ENCODE measurements around the gene MACROD1. TPM values are rescaled to one million over a fixed set of nuclear protein-coding genes. Genes with fewer than 3 reads are reported as not detected.
A peak's percentile ranks its signal among the peaks of the same experiment; 100 is the strongest.
"Not testable (repeated sequence)": the region's sequence is repeated elsewhere in the genome, so short reads cannot be mapped to it uniquely, and the experiment has no call there.

MACROD1 gene
- polyA plus RNA-seq, 1 donor (not counting 4 experiments of a cell fraction or from before 2014, with no cell fraction given), result 4.6 TPM

- Histone ChIP-seq H3K9ac (ENCODE audit: control insufficient read depth, extremely low read depth, insufficient read depth, low read length) (peak within 1 kb of the TSS; percentile 98), H3K79me2 (ENCODE audit: control insufficient read depth, insufficient read depth, low read length) (peaks cover 38% of the 10 kb centered on the region), H3K9me3 (ENCODE audit: control insufficient read depth, low read depth, low read length) (no peaks in the 10 kb centered on the region), H3K4me1 (ENCODE audit: control insufficient read depth, extremely low read depth, insufficient read depth, low read length) (peaks cover 11% of the 10 kb centered on the region), H3K27me3 (ENCODE audit: control insufficient read depth, extremely low read depth, insufficient read depth, low read length) (no peaks in the 10 kb centered on the region), H3K36me3 (ENCODE audit: control insufficient read depth in 2 of 2, extremely low read depth in 1 of 2, insufficient read depth in 2 of 2, low read length in 2 of 2) (peaks cover 6 to 7% of the 10 kb centered on the region in 2 experiments), H3K4me3 (ENCODE audit: control insufficient read depth in 2 of 3, extremely low read depth in 1 of 3, insufficient read depth in 2 of 3, low read depth in 1 of 3, low read length in 3 of 3) (peak within 1 kb of the TSS; percentile 67 to 97 (median 93)), H3K27ac (ENCODE audit: control insufficient read depth, insufficient read depth, low read length) (peak within 1 kb of the TSS; percentile 92), H3K9me1 (ENCODE audit: control insufficient read depth, extremely low read depth, insufficient read depth, low read length) (no peaks in the 10 kb centered on the region), H3K4me2 (ENCODE audit: control insufficient read depth, extremely low read depth, insufficient read depth, low read depth, low read length) (peak within 1 kb of the TSS; percentile 92), H4K20me1 (ENCODE audit: control insufficient read depth, extremely low read depth, insufficient read depth, low read length) (no peaks in the 10 kb centered on the region), H2AFZ (ENCODE audit: control insufficient read depth, low read length) (peak within 1 kb of the TSS; percentile 91)
- FAIRE-seq (peak; percentile 83), DNase-seq (ENCODE audit: low read depth, low spot score) (peak; percentile 98)
- dilution Hi-C loops (cut with MboI; ENCODE audit: extremely low pct_ligation_motif_present, low sequenced_read_pairs), result no loop called here
- TF ChIP-seq CTCF (optimal IDR thresholded peaks at IDR 0.05 in 1 of 3, IDR thresholded peaks at IDR 0.05 in 1 of 3, conservative IDR thresholded peaks at IDR 0.05 in 1 of 3; ENCODE audit: extremely low read depth in 1 of 3, insufficient read depth in 2 of 3, low read length in 3 of 3), result no peak
Measured at GRCh38 chr11:63974259-63975143, 191.4 kb downstream of the MACROD1 start, which contains the start of gene COX8A. Gene COX8A, plus strand, starts transcription at chr11:63974620. Its CDS starts 61 bp downstream, at chr11:63974681.

DNA sequence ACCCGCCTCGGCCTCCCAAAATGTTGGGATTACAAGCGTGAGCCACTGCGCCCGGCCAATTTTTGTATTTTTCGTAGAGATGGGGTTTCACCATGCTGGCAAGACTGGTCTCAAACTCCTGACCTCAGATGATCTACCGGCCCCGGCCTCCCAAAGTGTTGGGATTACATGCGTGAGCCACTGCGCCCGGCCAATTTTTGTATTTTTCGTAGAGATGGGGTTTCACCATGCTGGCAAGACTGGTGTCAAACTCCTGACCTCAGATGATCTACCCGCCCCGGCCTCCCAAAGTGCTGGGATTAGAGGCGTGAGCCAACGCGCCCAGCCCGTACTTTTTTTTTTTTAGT lies 192.0 kb downstream of the MACROD1 start:
- DNase-seq (ENCODE audit: low read depth, low spot score); H3K36me3 ChIP-seq (ENCODE audit: control insufficient read depth in 2 of 2, extremely low read depth in 1 of 2, insufficient read depth in 2 of 2, low read length in 2 of 2); H3K4me3 ChIP-seq (ENCODE audit: control insufficient read depth in 2 of 3, extremely low read depth in 1 of 3, insufficient read depth in 2 of 3, low read depth in 1 of 3, low read length in 3 of 3); H3K9me3 ChIP-seq (ENCODE audit: control insufficient read depth, low read depth, low read length); H3K27me3 ChIP-seq (ENCODE audit: control insufficient read depth, extremely low read depth, insufficient read depth, low read length); H2AFZ ChIP-seq (ENCODE audit: control insufficient read depth, low read length); dilution Hi-C loops (cut with MboI; ENCODE audit: extremely low pct_ligation_motif_present, low sequenced_read_pairs); FAIRE-seq; H4K20me1 ChIP-seq (ENCODE audit: control insufficient read depth, extremely low read depth, insufficient read depth, low read length); H3K27ac ChIP-seq (ENCODE audit: control insufficient read depth, insufficient read depth, low read length); H3K9ac ChIP-seq (ENCODE audit: control insufficient read depth, extremely low read depth, insufficient read depth, low read length); H3K9me1 ChIP-seq (ENCODE audit: control insufficient read depth, extremely low read depth, insufficient read depth, low read length); H3K4me2 ChIP-seq (ENCODE audit: control insufficient read depth, extremely low read depth, insufficient read depth, low read depth, low read length): not testable (repeated sequence)
- Histone ChIP-seq H3K4me1 (ENCODE audit: control insufficient read depth, extremely low read depth, insufficient read depth, low read length) (peaks cover 11% of the 10 kb centered on the region), H3K79me2 (ENCODE audit: control insufficient read depth, insufficient read depth, low read length) (peaks cover 34% of the 10 kb centered on the region)

Measured in keratinocyte (primary cell).